ELR (cell line): Measurements from ENCODE around the gene ASPG.

Source experiments
- DNase-seq: peaks from one replicate; pipeline ENCODE4 v3.0.0-alpha.2; 2015; ENCODE audit warnings: low read depth

ASPG gene

GRCh38 chr14:104105071-104105821, 19.7 kb downstream of the ASPG start:
- no peak for DNase-seq

- DNase-seq = no peak
These were observed 20.4 kb downstream of the ASPG start for GRCh38 chr14:104105822-104106470.

DNA sequence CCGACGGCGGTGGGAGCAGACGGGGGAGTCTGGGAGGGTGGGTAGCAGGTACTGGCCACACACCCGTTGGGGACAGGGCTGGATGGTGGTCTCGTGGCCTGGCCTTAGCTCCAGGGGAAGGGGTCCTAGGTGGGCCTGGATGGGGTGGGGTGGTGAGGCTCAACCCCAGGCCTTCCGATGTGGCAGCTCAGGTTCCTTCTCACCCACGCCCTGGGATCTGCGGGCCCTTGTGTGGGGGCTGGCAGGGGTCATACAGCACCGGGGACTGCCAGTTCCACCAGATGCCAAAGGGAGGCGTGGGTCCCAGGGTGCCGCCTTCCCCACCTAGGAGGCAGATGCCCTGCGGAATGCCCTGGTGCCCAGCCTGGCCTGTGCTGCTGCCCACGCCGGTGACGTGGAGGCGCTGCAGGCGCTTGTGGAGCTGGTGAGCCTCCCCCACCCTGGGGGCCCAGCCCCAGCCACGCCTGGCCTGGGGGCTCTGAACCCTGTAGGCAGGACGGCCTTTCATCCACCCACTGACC, 21.0 kb downstream of the ASPG start:
- DNase-seq = no peak

GRCh38 chr14:104107101-104107581, 21.6 kb downstream of the ASPG start:
- DNase-seq = no peak

DNA sequence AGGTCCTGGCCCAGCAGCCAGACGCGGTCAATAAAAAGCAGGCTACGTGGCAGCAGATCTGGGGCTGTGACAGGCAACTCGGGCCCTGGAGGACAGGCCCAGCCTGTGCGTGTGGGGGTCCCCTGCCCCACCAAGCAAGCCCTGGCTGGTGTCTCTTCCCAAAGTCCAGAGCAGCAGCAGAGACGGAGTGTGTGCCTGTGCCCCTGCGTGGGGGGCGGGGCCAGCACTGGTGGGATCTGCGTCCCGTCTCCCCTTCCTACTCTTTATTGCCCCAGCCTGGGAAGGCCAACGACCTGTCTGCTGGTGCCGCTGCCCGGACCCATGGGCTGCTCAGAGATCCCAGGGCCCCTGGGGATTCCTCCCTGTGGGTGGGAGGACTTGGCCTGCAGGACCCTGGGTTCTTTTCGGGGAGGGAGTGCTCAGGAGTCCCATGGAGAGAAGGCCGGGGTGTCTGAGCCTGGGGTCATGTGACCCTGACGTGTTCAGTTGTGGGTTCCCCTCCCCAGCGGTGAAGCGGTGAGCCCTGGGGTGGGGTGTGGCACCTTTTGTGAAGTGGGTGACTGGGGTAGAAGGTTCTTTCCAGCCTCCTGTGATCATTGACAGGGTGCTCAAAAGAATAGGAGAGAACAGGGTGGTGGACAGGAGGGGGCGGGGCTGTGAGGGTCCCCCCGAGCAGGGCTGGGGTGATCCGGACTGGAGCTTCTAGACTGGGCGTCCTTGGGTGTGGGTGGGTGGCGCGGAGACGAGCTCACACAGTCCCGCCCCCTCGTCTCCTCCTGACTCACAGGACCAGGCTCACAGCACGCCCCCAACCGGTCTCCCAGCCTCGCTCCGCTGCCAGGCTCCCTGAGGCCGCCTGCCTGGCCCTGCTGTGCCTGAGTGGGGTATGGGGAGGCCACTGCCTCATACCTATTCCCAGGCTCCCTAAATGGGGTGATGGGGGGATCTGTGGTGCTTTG, 22.4 kb downstream of the ASPG start:
- no peak for DNase-seq

DNA sequence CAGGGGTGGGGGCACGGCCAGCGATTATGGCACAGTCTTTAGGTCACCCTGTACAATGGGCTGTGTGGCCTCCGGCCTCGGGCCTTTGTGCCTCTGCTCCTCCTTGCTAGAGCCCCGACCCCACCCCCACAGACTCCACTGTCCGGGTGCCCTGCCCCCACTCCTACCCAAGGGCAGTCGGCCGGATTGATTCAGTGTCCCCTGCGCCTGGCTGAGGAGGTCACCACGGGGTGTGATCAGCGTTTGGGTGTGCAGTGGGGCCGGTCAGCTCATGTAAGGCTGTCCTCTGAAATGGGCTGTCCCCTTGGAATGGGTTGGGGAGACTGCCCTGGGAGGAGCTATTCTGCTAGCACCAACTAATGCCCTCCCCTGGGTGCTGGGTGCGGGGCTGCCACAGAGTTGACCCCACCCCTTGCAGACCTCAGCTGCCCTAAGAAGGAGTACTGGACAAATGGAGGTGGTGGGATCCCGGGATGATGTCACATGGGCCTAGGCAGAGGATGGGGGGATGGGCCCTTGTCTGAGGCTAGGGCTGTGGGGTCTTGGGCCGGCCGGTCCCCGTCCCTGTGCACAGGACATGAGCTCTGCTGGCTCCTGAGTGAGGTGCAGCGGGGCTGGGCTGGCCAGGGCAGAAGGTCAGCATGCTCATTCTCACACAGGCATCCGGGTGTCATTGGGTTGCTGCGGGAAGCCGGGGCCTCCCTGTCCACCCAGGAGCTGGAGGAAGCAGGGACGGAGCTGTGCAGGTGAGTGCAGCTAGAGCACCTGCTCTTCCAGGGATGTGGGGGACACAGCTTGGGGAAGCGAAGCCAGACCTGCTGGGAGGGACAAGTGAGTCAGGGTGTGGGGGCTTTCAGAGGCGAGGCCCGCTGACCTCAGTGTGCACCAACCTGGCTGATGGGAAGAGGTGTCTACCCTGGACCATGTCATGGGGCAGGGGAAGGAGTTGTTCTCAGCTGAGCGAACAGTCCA, 23.4 kb downstream of the ASPG start:
- no peak for DNase-seq

- no peak for DNase-seq
These were observed 24.3 kb downstream of the ASPG start for GRCh38 chr14:104109731-104110361.

GRCh38 chr14:104110491-104111209, 25.1 kb downstream of the ASPG start:
- no peak for DNase-seq

- no peak for DNase-seq
These were observed 26.0 kb downstream of the ASPG start for GRCh38 chr14:104111301-104112112.

DNA sequence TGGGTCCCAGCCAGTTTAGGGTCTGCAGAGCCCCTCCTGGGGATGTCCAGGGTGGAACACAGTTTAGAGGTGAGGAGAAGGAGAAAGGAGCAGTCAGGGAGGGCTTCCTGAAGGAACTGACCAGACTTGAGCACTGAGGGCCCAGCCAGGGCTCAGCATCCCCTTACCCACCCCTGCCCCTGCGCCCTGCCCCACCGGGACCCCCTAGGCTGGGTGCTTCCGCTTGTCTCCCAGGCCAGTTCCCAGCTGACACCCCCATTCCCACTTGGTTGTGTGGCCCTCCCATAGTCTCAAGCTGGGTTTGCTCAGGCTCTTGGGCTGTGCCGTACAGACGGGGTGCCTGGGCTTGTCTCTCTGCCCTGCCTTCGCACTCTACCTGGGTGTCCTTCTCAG, 26.6 kb downstream of the ASPG start:
- DNase-seq = no peak

- no peak for DNase-seq
These were observed 27.4 kb downstream of the ASPG start for GRCh38 chr14:104112609-104113571.

- DNase-seq = no peak
These were observed 28.3 kb downstream of the ASPG start for GRCh38 chr14:104113631-104114420.

- no peak for DNase-seq
These were observed 29.1 kb downstream of the ASPG start for GRCh38 chr14:104114421-104115130.

GRCh38 chr14:104115131-104115600, 29.7 kb downstream of the ASPG start:
- DNase-seq = no peak

- no peak for DNase-seq
These were observed 30.3 kb downstream of the ASPG start for GRCh38 chr14:104115691-104116287.

DNA sequence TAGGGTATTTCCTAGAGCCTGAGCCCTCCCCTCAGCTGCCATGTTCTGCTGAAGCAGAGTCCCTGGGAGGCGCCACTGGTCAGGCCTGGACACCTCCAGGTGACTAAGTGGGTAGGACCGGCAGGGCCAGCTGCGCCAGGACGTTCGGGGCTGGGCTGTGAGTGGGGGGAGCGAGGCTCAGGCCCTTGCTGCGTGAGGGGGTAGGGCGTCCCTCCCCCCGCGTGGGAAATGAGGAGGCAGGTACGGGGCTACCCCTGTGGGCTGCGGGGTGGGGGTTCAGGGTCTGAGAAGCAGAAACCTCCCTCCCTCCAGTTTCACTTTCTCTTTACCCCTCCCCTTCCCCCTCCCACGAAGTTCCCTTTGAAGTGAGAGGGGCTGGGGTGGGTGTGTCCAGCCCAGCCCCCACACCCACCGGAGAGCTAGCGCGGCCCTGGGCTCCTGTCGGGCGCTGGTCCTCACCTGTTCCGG, 30.8 kb downstream of the ASPG start:
- no peak for DNase-seq
